ENCODE results near the gene GIMAP2. TPM values are rescaled to one million over a fixed set of nuclear protein-coding genes. Genes with fewer than 3 reads are reported as not detected.

GIMAP2 gene
- total RNA-seq, 1 donor from 2014 or later: 3.7 TPM

DNA sequence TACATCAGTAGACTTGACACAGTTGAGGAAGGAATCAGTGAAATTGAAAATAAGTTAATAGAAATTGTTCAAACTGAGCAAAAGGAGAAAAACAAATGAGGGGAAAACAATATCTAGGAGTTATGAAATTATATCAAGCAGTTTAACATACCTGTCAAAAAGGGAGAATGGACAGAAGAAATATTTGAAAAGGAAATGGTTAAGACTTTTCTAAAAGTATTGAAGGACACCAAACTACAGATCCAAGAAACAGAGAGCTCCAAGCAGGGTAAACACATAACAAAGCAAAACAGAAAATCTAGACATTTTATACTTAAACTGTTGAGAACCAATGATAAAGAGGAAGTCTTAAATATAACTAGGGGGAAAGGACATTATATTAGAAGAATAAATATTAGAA, 43.1 kb downstream of the GIMAP2 start:
- no peak for FAIRE-seq
- DNase-seq (ENCODE audit: low spot score in 2 of 2): no peak

DNA sequence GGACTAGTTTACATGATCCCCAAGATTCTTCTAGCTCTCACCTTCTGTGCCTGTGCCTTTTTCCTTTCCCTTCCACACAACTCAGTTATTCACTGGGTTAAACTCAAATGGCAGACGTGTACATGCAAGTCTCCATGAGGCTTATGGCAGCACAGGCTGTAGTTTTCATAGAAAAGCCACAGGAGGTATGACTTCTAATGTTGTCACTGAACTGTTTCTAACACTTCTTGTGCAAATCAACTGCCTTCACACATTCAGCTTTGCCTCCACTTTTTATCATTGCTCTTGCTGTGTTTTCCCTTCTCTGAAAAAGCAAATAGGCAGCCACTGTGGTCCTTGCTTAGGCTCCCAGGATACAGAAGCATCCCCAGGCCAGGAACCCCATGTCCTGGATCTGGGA, 46.4 kb downstream of the GIMAP2 start:
- FAIRE-seq: no peak
- DNase-seq (ENCODE audit: low spot score in 2 of 2): no peak

DNA sequence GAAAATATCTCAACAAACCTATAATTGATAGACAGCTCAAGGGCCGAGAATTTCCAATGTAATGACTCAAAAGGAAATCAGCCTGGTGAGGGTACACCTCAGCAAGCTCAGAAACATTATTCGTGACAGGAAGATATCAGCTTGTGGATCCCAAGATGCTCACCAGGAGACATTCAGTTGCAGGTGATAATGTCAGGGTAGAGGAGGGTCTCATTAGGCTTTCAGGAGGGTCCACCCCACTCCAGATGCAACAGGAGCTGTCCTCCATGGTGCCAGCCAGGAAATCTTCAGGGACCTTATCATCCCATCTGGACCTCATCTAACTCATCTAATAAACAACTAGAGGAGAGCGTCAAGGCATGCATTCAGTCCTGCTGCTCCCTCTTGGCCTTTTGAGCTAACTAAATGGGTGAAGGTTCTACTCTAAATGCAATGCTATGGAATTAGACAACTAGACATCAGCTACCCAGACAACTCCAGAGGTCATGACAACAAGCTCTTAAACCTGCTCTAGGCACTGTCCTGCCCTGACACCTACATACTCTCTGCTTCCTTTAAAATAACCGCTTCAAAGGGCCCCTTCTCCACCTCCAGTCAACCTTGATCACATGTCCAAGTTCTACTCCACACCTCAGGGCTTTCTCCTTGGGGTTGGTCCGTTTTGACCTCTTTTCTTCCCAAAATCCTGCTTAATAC, 47.4 kb downstream of the GIMAP2 start:
- no peak for DNase-seq (ENCODE audit: low spot score in 2 of 2)

DNA sequence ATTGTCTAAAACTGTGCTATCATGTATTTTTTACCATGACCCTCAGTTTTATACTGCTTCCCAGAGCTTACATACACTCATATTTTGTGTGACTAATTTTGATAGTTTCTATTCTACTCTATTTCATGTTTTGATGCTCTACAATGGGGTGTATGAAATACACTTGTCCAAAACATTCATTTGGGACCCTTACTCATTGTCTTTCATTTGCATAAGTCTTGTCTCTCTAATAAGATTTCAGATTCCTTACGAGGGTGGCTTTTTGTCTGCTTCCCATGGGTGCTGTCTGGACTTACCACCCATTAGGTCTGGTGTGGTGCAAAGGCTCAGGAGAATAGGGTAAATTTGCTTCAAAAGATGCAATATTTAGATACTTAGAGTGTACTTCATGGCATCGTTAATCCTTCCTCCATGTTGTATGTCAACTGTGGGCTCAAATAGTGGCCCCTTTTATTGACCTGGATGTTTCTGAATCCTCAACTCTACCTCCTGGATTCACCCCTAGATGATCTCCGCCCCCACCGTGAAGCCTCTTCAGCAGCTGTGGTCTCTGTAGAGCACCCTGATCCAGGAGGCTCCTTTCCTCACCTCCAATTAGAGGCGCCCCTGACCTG, 48.1 kb downstream of the GIMAP2 start:
- DNase-seq (ENCODE audit: low spot score in 2 of 2): no peak
- no peak for FAIRE-seq

More for the DNA sequence above, 47.4 kb downstream of the GIMAP2 start:
- FAIRE-seq: no peak

DNA sequence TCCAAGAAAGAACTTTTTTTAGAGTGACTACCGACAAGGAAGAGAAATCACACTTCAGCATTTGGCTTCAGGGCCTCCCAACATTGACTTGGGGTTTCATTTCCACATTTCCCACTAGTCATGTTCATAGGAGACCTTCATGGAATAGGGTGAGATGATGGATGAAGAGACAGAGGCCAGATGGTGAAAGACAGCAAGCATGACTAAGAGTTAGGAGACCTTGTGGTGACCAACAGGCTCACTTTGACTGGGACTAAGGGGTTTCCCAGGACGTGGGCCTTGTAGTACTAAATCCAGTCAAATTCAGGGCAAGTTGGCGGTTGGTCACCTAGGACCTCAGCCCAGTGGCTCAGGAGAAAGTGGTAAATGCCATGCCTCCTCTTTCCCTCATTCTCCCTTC, 48.7 kb downstream of the GIMAP2 start:
- DNase-seq (ENCODE audit: low spot score in 2 of 2): no peak
- FAIRE-seq: no peak

DNA sequence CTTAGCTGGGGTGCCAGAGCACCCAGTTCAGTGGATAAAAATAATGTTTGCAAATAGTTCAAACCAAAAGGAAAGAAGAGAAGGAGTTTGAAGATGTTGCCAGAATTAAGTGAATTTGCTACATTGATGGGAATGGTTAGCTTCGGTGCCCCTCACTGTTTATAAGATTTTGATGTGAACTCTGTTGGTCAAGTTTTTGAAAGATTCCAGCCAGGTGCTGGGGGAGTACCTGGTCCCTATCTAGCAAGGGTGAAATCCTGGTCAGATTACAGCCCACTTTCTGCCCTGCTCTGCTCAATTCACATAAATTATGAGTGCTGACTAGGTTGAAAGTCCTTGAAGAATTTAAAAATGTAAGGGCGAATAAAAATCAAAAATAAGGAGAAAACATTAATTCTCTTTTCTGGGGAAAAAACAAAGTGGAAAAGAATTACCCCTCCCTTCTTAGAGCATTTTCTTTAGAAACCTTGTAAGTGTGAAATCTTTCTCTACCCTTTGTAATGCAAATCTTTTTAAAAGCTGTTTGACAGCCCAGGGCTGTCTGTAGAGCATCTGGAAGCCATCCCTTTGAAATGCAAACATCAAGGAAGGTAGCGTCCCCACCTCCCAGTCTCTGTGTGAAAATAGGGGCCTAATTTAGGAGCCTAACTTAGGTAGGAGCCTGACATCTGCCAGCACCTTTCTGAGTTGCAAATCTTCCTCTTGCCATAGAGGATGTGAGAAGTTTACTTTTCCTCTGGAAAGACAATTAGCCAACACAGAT, 50.3 kb downstream of the GIMAP2 start:
- FAIRE-seq: no peak

DNA sequence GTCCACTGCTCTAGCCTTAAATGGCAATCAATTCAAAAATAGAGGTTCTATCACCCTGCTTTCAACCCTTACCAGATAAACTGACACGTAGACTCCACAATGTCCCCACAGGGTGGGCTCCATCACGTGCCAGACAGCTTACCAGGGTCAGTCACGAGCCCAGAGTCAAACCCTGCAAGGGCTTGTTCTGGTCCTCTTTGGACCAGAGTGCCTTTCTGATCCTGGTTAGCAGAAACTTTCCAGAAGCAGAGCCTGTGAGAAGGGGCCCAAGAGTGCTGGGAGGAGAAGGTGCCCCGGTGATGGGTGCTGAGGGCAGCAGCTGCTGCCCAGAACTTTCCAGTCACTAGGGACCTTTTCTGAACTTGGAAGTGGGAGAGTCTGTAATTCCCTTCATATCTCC, 51.4 kb downstream of the GIMAP2 start:
- FAIRE-seq: no peak
- DNase-seq (ENCODE audit: low spot score in 2 of 2): no peak

More for the DNA sequence above, 50.3 kb downstream of the GIMAP2 start:
- no peak for DNase-seq (ENCODE audit: low spot score in 2 of 2)

DNA sequence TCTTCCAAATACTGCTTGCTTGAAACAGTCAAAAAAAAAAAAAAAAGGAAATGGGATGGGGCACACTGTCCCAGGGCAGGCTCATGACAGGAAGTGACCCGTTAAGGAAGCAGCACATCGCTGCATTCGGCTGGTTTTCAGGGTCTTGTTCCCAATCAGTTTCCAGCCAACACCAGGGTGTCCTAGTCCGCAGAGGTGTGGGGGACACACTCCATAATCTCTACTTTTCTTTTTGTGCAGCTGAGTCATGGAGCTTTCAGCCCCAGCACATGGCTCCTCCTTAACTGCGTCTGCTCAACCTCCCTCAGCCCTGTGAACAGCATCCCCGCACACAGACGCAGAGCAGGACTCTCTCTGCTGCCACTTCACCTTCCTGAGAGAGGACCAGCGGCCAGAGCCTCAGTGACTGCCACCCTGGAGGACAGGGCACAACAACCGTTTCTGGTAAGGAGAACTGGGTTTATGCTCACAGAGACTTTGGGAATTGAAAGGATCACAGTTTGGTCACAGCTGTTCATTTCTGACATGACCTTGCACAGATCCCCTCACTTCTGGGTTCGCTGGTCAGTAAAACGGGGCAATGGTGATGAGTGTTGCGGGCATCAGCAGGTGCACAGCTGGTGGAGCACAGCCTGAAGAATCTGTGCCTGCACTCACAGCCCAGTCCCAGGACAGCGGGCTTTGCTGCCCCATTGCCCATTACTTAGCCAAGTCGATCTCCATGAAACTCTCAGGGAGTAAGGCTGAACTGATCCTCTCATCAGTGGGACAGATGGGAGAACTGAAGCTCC, 52.0 kb downstream of the GIMAP2 start, which contains the start of gene GIMAP5:
Gene GIMAP5 (plus strand): TSS at position 154 of the 791 bp plus-strand sequence. CDS start 3,467 bp downstream, outside the sequence.
- DNase-seq (ENCODE audit: low spot score in 2 of 2) (no peak), FAIRE-seq (no peak)

DNA sequence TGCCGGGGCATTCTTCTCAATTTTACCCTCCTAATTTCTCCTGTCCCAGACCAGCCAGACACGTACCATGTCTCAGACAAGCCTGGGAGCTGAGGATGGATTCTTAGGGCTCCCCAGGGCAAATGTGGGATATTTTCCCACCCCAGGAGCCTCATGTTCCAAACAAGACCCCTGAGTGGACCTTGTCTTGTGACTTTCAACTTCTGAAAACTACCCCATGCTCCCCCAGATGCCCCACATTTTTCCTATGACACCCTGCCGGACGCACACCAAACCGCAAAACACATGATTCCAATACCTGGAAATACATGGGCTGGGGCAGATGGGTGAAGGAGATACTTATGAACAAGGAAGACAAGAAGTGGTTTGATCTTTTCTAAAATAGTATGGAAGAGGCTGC, 52.6 kb downstream of the GIMAP2 start:
- FAIRE-seq (no peak), DNase-seq (ENCODE audit: low spot score in 2 of 2) (no peak)

DNA sequence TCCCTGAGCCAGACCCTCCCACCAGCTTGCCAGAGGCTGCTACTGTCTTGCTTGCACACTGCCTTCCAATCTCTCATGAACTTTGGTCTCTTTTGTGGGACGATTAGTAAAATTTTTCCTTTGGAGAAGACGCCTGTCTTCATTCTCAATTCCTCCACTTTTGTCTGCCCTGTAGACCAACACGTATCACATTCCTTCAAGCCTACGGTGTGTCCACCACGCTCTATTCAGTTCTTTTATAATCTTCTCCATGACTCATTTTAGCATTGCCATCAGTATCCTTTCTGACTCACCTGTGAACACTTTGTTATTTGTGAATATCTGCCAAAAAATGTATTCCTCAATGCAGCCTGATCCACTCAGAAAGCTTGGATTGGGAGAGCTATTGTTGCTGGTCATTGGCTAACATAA, 53.1 kb downstream of the GIMAP2 start:
- DNase-seq (ENCODE audit: low spot score in 2 of 2): no peak
- no peak for FAIRE-seq

DNA sequence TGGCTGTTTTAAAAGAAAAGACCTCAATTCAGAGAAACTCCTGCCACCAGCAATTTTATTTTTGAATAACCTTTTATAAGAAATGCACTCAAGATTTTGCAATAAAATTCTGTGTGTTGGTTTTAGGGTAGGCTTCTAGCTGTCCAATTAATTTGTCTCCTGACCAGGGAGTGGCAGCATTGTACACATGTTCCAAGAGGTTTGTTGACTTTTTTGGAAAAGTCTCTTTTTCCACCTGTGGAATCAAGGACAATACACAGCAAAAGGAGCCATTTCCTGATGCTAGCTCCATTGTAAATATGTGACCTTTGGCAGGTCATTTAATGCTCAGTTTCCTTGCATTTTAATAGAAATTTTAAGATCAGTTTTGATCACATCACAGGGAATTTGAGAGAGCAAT, 53.5 kb downstream of the GIMAP2 start:
- DNase-seq (ENCODE audit: low spot score in 2 of 2) (no peak), FAIRE-seq (no peak)

DNA sequence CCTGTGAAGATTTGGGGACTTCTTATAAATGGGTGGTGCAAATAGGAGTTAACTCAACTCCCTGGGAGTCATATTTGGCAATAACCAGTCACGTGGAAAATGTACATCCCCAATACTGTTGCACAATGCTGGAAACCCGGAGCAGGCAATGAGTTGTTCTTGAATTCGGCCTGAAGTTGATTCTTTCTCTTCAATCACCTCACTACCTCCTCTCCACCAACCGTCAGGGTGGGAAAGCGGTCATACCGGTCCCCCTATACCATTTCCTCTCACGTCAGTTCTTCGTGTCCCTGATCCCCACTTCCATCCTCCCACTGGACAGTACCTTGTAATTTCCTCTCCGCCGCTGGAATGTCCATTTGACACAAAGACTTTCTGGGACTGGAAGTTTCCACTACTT, 54.5 kb downstream of the GIMAP2 start:
- no peak for DNase-seq (ENCODE audit: low spot score in 2 of 2)
- FAIRE-seq: no peak

DNA sequence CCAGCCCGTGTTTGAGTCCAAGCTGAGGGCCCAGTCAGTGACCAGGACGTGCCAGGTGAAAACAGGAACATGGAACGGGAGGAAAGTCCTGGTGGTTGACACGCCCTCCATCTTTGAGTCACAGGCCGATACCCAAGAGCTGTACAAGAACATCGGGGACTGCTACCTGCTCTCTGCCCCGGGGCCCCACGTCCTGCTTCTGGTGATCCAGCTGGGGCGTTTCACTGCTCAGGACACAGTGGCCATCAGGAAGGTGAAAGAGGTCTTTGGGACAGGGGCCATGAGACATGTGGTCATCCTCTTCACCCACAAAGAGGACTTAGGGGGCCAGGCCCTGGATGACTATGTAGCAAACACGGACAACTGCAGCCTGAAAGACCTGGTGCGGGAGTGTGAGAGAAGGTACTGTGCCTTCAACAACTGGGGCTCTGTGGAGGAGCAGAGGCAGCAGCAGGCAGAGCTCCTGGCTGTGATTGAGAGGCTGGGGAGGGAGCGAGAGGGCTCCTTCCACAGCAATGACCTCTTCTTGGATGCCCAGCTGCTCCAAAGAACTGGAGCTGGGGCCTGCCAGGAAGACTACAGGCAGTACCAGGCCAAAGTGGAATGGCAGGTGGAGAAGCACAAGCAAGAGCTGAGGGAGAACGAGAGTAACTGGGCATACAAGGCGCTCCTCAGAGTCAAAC, 56.9 kb downstream of the GIMAP2 start:
- no peak for DNase-seq (ENCODE audit: low spot score in 2 of 2)
- FAIRE-seq: no peak

Other genes with a start within 250 kb of the GIMAP2 start
- gene GIMAP8, start 235.1 kb upstream of the GIMAP2 start, total RNA-seq: 1.6 TPM
- 2.4 TPM for gene GIMAP7, start 170.8 kb upstream of the GIMAP2 start, total RNA-seq
- 9.0 TPM for gene GIMAP4, start 118.3 kb upstream of the GIMAP2 start, total RNA-seq
- 6.9 TPM for gene GIMAP6, start 53.3 kb upstream of the GIMAP2 start, total RNA-seq
- gene GIMAP1, start 30.9 kb downstream of the GIMAP2 start, total RNA-seq: 0.82 TPM
- 3.7 TPM for gene GIMAP5, start 51.7 kb downstream of the GIMAP2 start, total RNA-seq
- 2.4 TPM for gene TMEM176B, start 114.7 kb downstream of the GIMAP2 start, total RNA-seq
- 1.2 TPM for gene TMEM176A, start 115.1 kb downstream of the GIMAP2 start, total RNA-seq
- gene AOC1, start 166.8 kb downstream of the GIMAP2 start, total RNA-seq: not detected

Data from frontal cortex (tissue), 4 donors.